Stimulated activated CD4-positive, alpha-beta T cell treated with anti-CD3 and anti-CD28 coated beads, Interleukin-12 subunit alpha, Interleukin-12 subunit beta, amount 100 ng/mL, for 4 hours (primary cell): ENCODE results near the gene ATP6V0E1.
"Not testable (repeated sequence)": the region's sequence is repeated elsewhere in the genome, so short reads cannot be mapped to it uniquely, and the experiment has no call there.

Experiments used
- DNase-seq: peaks from one replicate; pipeline ENCODE4 v3.0.0-alpha.2; 2020

Gene ATP6V0E1

GRCh38 chr5:173041881-173042762, 58.6 kb downstream of the ATP6V0E1 start:
- DNase-seq, result no peak

- no peak for DNase-seq
These were observed 59.2 kb downstream of the ATP6V0E1 start for GRCh38 chr5:173042763-173043107.

GRCh38 chr5:173045474-173045873, 61.9 kb downstream of the ATP6V0E1 start:
- DNase-seq, result no peak

GRCh38 chr5:173047096-173047837, 63.7 kb downstream of the ATP6V0E1 start:
- DNase-seq, result not testable (repeated sequence)

- no peak for DNase-seq
These were observed 64.2 kb downstream of the ATP6V0E1 start for GRCh38 chr5:173047838-173048105.

GRCh38 chr5:173050791-173051190, 67.2 kb downstream of the ATP6V0E1 start:
- no peak for DNase-seq

- no peak for DNase-seq
These were observed 68.2 kb downstream of the ATP6V0E1 start for GRCh38 chr5:173051746-173052145.

- DNase-seq, result no peak
These were observed 69.5 kb downstream of the ATP6V0E1 start for GRCh38 chr5:173053041-173053440.

- no peak for DNase-seq
These were observed 71.6 kb downstream of the ATP6V0E1 start for GRCh38 chr5:173055042-173055721.

- DNase-seq, result no peak
These were observed 72.1 kb downstream of the ATP6V0E1 start for GRCh38 chr5:173055722-173055982.

GRCh38 chr5:173055983-173056782, 72.6 kb downstream of the ATP6V0E1 start, which contains the start of gene CREBRF:
Gene CREBRF (plus strand): TSS chr5:173056352. CDS start chr5:173080776, 24,424 bp downstream.
- peak; percentile 94 for DNase-seq

GRCh38 chr5:173056783-173057061, 73.2 kb downstream of the ATP6V0E1 start:
- DNase-seq, result peak; percentile 79

GRCh38 chr5:173057062-173057924, 73.7 kb downstream of the ATP6V0E1 start:
- peak; percentile 99 for DNase-seq

GRCh38 chr5:173062141-173062540, 78.6 kb downstream of the ATP6V0E1 start:
- no peak for DNase-seq

- no peak for DNase-seq
These were observed 81.6 kb downstream of the ATP6V0E1 start for GRCh38 chr5:173065155-173065554.

- no peak for DNase-seq
These were observed 86.1 kb downstream of the ATP6V0E1 start for GRCh38 chr5:173069671-173070070.

- no peak for DNase-seq
These were observed 91.7 kb downstream of the ATP6V0E1 start for GRCh38 chr5:173075137-173075843.

- no peak for DNase-seq
These were observed 92.4 kb downstream of the ATP6V0E1 start for GRCh38 chr5:173075970-173076369.

GRCh38 chr5:173076471-173076870, 92.9 kb downstream of the ATP6V0E1 start:
- not testable (repeated sequence) for DNase-seq

GRCh38 chr5:173078878-173079277, 95.3 kb downstream of the ATP6V0E1 start:
- no peak for DNase-seq
